ENCODE measurements around the gene KRTAP10-1.

DNA sequence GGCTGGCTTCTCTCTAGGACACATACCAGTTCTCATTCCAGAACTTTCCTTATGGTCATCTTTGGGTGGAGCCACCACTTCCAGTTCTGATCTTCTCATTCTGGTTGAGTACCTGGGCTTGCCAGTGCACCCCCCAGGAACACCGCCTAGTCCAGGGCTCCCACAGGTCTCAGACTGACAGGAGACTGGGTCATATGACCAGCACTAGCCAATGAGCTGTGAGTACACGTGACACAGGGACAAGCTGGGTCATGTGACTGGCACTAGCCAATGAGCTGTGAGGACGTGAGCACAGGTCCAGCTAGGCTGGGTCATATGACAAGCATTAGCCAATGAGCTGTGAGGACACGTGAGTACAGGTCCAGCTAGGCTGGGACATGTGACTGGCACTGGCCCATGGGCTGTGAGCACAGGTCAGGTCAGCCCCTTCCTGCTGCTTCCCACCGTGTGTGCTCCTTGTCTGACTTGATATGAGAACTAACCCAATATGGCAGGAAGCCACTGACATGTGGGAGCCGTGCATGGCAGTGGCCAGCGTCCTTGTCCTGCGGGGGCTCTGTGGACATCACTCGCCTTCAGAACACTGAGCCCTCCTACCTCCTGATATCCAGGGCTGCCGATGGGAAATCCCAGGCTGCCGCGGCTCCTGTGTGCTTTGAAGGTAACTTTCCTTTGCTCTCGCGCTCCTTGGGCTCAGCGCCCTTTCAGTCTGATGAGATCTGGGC lies 22.7 kb downstream of the KRTAP10-1 start:
- TF ChIP-seq POLR2A (IDR thresholded peaks at IDR 0.05; ENCODE audit: insufficient read depth in 1 of 2, low read depth in 2 of 2, low read length in 2 of 2) = peak in 1 of 2 experiments; percentile 59; a peak in 1 of 4 replicates
- TF ChIP-seq EP300 (IDR thresholded peaks at IDR 0.05; ENCODE audit: low read depth in 2 of 2, low read length in 2 of 2) = no peak
- no peak for TF ChIP-seq EP300 (CRISPR knock-in tag; IDR thresholded peaks at IDR 0.05; ENCODE audit: borderline replicate concordance)
- no peak for TF ChIP-seq POLR2AphosphoS5 (IDR thresholded peaks at IDR 0.05; ENCODE audit: low read depth, low read length)
- TF ChIP-seq, protein P1, sequence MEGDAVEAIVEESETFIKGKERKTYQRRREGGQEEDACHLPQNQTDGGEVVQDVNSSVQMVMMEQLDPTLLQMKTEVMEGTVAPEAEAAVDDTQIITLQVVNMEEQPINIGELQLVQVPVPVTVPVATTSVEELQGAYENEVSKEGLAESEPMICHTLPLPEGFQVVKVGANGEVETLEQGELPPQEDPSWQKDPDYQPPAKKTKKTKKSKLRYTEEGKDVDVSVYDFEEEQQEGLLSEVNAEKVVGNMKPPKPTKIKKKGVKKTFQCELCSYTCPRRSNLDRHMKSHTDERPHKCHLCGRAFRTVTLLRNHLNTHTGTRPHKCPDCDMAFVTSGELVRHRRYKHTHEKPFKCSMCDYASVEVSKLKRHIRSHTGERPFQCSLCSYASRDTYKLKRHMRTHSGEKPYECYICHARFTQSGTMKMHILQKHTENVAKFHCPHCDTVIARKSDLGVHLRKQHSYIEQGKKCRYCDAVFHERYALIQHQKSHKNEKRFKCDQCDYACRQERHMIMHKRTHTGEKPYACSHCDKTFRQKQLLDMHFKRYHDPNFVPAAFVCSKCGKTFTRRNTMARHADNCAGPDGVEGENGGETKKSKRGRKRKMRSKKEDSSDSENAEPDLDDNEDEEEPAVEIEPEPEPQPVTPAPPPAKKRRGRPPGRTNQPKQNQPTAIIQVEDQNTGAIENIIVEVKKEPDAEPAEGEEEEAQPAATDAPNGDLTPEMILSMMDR (CRISPR knock-in tag; IDR thresholded peaks at IDR 0.05) = no peak
- no peak for TF ChIP-seq TMF1 (CRISPR knock-in tag; IDR thresholded peaks at IDR 0.05; ENCODE audit: low read depth)
- TF ChIP-seq BRD4 (CRISPR knock-in tag; IDR thresholded peaks at IDR 0.05) = no peak
- TF ChIP-seq CEBPB (IDR thresholded peaks at IDR 0.05; ENCODE audit: borderline replicate concordance, low read depth, low read length) = no peak
- no peak for TF ChIP-seq KAT7 (CRISPR knock-in tag; IDR thresholded peaks at IDR 0.05; ENCODE audit: borderline replicate concordance)
- no peak for TF ChIP-seq KLF9 (CRISPR knock-in tag; IDR thresholded peaks at IDR 0.05; ENCODE audit: low read depth)
- TF ChIP-seq, protein P2, sequence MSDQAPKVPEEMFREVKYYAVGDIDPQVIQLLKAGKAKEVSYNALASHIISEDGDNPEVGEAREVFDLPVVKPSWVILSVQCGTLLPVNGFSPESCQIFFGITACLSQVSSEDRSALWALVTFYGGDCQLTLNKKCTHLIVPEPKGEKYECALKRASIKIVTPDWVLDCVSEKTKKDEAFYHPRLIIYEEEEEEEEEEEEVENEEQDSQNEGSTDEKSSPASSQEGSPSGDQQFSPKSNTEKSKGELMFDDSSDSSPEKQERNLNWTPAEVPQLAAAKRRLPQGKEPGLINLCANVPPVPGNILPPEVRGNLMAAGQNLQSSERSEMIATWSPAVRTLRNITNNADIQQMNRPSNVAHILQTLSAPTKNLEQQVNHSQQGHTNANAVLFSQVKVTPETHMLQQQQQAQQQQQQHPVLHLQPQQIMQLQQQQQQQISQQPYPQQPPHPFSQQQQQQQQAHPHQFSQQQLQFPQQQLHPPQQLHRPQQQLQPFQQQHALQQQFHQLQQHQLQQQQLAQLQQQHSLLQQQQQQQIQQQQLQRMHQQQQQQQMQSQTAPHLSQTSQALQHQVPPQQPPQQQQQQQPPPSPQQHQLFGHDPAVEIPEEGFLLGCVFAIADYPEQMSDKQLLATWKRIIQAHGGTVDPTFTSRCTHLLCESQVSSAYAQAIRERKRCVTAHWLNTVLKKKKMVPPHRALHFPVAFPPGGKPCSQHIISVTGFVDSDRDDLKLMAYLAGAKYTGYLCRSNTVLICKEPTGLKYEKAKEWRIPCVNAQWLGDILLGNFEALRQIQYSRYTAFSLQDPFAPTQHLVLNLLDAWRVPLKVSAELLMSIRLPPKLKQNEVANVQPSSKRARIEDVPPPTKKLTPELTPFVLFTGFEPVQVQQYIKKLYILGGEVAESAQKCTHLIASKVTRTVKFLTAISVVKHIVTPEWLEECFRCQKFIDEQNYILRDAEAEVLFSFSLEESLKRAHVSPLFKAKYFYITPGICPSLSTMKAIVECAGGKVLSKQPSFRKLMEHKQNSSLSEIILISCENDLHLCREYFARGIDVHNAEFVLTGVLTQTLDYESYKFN (CRISPR knock-in tag; conservative IDR thresholded peaks at IDR 0.05) = no peak

Data from HepG2 (cell line).